ENCODE measurements around the gene PDZD8.
"Not testable (repeated sequence)": the region's sequence is repeated elsewhere in the genome, so short reads cannot be mapped to it uniquely, and the experiment has no call there.

Gene PDZD8

GRCh38 chr10:117322260-117322659, 53.0 kb downstream of the PDZD8 start:
- no peak overlapping the region for H3K4me3 ChIP-seq (ENCODE audit: low read length)
- H3K4me1 ChIP-seq (ENCODE audit: insufficient read depth, low read length): no peaks in the 10 kb centered on the region
- H3K9me3 ChIP-seq (ENCODE audit: low read length): peaks cover 3% of the 10 kb centered on the region
- H3K36me3 ChIP-seq (ENCODE audit: insufficient read depth, low read length): peaks cover 8% of the 10 kb centered on the region
- no peaks in the 10 kb centered on the region for H3K27me3 ChIP-seq (ENCODE audit: insufficient read depth, low read length)
- no peak overlapping the region for H2AFZ ChIP-seq (ENCODE audit: low read depth, low read length)

DNA sequence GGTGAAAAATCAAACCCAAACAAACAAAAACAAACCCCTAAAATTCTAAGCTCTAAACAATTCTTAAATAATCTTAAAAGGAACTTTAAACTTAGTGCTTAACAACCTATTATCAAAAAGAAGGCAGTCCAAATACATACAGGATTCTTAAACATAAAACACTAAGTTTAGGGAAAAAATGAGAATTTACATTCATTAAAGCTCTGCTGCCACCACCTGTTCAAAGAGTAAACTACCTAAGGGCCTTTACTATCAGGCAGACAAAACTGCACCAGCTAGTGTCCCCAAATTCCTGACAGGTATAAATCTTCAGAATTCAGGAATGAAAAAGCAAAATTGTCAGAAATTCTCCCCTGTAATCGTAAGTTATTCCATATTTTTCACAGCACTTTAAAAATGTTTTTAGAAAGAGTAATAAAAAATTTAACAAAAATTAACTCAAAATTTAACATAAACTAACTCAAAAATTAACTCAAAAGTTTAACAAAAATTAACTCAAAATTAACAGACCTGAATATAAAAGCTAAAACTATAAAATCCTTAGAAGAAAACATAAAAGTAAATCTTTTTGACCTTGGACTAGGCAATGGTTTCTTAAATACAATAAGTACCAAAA, 55.1 kb downstream of the PDZD8 start:
- H3K4me3 ChIP-seq (ENCODE audit: low read length): no peak overlapping the region
- no peaks in the 10 kb centered on the region for H3K4me1 ChIP-seq (ENCODE audit: insufficient read depth, low read length)
- H3K27me3 ChIP-seq (ENCODE audit: insufficient read depth, low read length): no peaks in the 10 kb centered on the region
- H2AFZ ChIP-seq (ENCODE audit: low read depth, low read length): no peak overlapping the region
- peaks cover 3% of the 10 kb centered on the region for H3K9me3 ChIP-seq (ENCODE audit: low read length)
- H3K36me3 ChIP-seq (ENCODE audit: insufficient read depth, low read length): peaks cover 5% of the 10 kb centered on the region

DNA sequence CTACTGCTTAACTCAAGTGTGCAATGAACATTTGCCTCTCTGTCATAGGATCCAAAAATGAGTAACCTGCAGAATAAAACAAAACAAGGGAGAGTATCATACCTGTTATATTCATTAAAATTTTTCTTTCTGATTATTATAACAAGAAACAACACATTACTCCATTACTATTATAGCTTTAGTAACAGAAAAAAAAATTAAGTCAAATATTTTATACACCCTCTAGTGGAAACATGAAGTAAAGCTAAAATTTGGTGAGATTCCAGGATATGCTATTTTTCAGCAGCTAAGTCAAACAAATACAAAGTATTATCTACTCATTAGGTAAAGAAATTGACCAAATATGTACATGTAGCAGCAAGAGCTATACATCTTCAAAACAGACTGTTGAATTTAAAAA, 56.3 kb downstream of the PDZD8 start:
- Histone ChIP-seq H3K4me3 (ENCODE audit: low read length) (no peak overlapping the region), H3K9me3 (ENCODE audit: low read length) (no peaks in the 10 kb centered on the region), H3K27me3 (ENCODE audit: insufficient read depth, low read length) (no peaks in the 10 kb centered on the region), H3K36me3 (ENCODE audit: insufficient read depth, low read length) (peaks cover 5% of the 10 kb centered on the region), H2AFZ (ENCODE audit: low read depth, low read length) (no peak overlapping the region), H3K4me1 (ENCODE audit: insufficient read depth, low read length) (no peaks in the 10 kb centered on the region)

- Histone ChIP-seq H3K9me3 (ENCODE audit: low read length) (no peaks in the 10 kb centered on the region), H3K4me1 (ENCODE audit: insufficient read depth, low read length) (no peaks in the 10 kb centered on the region), H2AFZ (ENCODE audit: low read depth, low read length) (no peak overlapping the region), H3K27me3 (ENCODE audit: insufficient read depth, low read length) (no peaks in the 10 kb centered on the region), H3K4me3 (ENCODE audit: low read length) (no peak overlapping the region), H3K36me3 (ENCODE audit: insufficient read depth, low read length) (peaks cover 5% of the 10 kb centered on the region)
These were observed 58.5 kb downstream of the PDZD8 start for GRCh38 chr10:117316701-117317100.

DNA sequence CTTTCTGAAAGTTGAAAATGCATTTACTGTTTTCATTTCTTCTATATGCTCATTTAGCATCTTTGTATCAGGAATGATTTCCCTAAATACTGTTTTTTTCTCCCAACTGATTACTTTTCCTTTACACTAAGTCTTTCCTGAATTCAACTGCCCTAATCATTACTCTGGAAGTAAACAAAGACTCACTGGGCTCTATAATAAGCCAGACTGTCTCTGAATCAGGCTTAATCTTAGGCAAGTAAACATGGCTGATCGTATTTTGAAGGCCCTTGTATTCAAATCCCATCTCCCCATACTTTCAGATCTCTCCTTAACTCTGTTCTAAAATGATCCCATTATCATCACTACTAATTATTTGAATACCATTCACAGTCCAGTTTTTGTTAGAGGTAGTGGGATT, 61.6 kb downstream of the PDZD8 start:
- H3K4me3 ChIP-seq (ENCODE audit: low read length): no peak overlapping the region
- H3K4me1 ChIP-seq (ENCODE audit: insufficient read depth, low read length): no peaks in the 10 kb centered on the region
- H3K36me3 ChIP-seq (ENCODE audit: insufficient read depth, low read length): peaks cover 8% of the 10 kb centered on the region
- no peaks in the 10 kb centered on the region for H3K27me3 ChIP-seq (ENCODE audit: insufficient read depth, low read length)
- no peak overlapping the region for H2AFZ ChIP-seq (ENCODE audit: low read depth, low read length)
- no peaks in the 10 kb centered on the region for H3K9me3 ChIP-seq (ENCODE audit: low read length)

GRCh38 chr10:117312430-117312829, 62.8 kb downstream of the PDZD8 start:
- H3K4me3 ChIP-seq (ENCODE audit: low read length): no peak overlapping the region
- no peaks in the 10 kb centered on the region for H3K27me3 ChIP-seq (ENCODE audit: insufficient read depth, low read length)
- peaks cover 3% of the 10 kb centered on the region for H3K36me3 ChIP-seq (ENCODE audit: insufficient read depth, low read length)
- no peaks in the 10 kb centered on the region for H3K4me1 ChIP-seq (ENCODE audit: insufficient read depth, low read length)
- no peaks in the 10 kb centered on the region for H3K9me3 ChIP-seq (ENCODE audit: low read length)
- H2AFZ ChIP-seq (ENCODE audit: low read depth, low read length): no peak overlapping the region

GRCh38 chr10:117311261-117311660, 64.0 kb downstream of the PDZD8 start:
- Histone ChIP-seq H3K4me1 (ENCODE audit: insufficient read depth, low read length) (no peaks in the 10 kb centered on the region), H3K9me3 (ENCODE audit: low read length) (no peaks in the 10 kb centered on the region), H3K27me3 (ENCODE audit: insufficient read depth, low read length) (no peaks in the 10 kb centered on the region), H3K36me3 (ENCODE audit: insufficient read depth, low read length) (peaks cover 3% of the 10 kb centered on the region), H3K4me3 (ENCODE audit: low read length) (no peak overlapping the region), H2AFZ (ENCODE audit: low read depth, low read length) (no peak overlapping the region)

DNA sequence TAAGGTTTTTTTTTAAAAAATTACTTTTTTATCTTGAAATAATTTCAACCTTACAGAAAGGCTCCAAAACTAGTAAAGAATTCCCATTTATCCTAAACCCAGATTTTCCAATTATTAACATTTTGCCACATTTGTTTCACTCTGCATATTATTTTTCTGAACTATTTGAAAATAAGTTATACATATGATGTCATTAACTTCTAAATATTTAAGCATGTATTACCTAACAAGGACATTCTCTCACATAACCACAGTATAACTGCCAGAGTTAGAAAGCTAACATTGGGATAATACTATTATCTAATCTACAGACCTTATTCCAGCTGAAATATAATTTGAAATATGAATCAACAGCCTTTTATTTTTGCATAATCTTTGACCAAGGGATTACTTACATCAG, 68.6 kb downstream of the PDZD8 start:
- H3K4me3 ChIP-seq (ENCODE audit: low read length): no peak overlapping the region
- no peaks in the 10 kb centered on the region for H3K27me3 ChIP-seq (ENCODE audit: insufficient read depth, low read length)
- no peaks in the 10 kb centered on the region for H3K4me1 ChIP-seq (ENCODE audit: insufficient read depth, low read length)
- H3K36me3 ChIP-seq (ENCODE audit: insufficient read depth, low read length): peaks cover 3% of the 10 kb centered on the region
- peaks cover 6% of the 10 kb centered on the region for H3K9me3 ChIP-seq (ENCODE audit: low read length)
- no peak overlapping the region for H2AFZ ChIP-seq (ENCODE audit: low read depth, low read length)

DNA sequence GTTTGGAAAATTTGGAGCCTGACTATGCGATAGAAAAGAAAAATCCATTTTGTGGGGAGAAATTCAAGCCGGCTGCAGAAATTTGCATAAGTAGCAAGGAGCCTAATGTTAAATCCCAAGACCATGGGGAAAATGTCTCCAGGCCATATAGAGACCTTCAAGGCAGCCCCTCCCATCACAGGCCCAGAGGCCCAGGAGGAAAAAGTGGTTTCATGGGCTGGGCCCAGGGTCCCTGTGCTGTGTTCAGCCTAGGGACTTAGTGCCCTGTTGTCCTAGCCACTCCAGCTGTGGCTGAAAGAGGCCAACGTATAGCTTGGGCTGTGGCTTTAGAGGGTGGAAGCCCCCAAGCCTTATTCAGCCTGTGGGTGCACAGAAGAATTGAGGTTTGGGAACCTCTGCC, 71.8 kb downstream of the PDZD8 start:
- H3K4me3 ChIP-seq (ENCODE audit: low read length); H3K9me3 ChIP-seq (ENCODE audit: low read length); H3K27me3 ChIP-seq (ENCODE audit: insufficient read depth, low read length); H3K36me3 ChIP-seq (ENCODE audit: insufficient read depth, low read length); H2AFZ ChIP-seq (ENCODE audit: low read depth, low read length); H3K4me1 ChIP-seq (ENCODE audit: insufficient read depth, low read length): not testable (repeated sequence)

GRCh38 chr10:117300671-117301070, 74.6 kb downstream of the PDZD8 start:
- Histone ChIP-seq H2AFZ (ENCODE audit: low read depth, low read length) (no peak overlapping the region), H3K4me1 (ENCODE audit: insufficient read depth, low read length) (no peaks in the 10 kb centered on the region), H3K27me3 (ENCODE audit: insufficient read depth, low read length) (no peaks in the 10 kb centered on the region), H3K4me3 (ENCODE audit: low read length) (no peak overlapping the region), H3K36me3 (ENCODE audit: insufficient read depth, low read length) (no peaks in the 10 kb centered on the region), H3K9me3 (ENCODE audit: low read length) (peaks cover 8% of the 10 kb centered on the region)

- Histone ChIP-seq H3K36me3 (ENCODE audit: insufficient read depth, low read length) (no peaks in the 10 kb centered on the region), H3K4me1 (ENCODE audit: insufficient read depth, low read length) (no peaks in the 10 kb centered on the region), H3K9me3 (ENCODE audit: low read length) (peaks cover 8% of the 10 kb centered on the region), H2AFZ (ENCODE audit: low read depth, low read length) (no peak overlapping the region), H3K4me3 (ENCODE audit: low read length) (no peak overlapping the region), H3K27me3 (ENCODE audit: insufficient read depth, low read length) (no peaks in the 10 kb centered on the region)
These were observed 75.8 kb downstream of the PDZD8 start for GRCh38 chr10:117299435-117299834.

DNA sequence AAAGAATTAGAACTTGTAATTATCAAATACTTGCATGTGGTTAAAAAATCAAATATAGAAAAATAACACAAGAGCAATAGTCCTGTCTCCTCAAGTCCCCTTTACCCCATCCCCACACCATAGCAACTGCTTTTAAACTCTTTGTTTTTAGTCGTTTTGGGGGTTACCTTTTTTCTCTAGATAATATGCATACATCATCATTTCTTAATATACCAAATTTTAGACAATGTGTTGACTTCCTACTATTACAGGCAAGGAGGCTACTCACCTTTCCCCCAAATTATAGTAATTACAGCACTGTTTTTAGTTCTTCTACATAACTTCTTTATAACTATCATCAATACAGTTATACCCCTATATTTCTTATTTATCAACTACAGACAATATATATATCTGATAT, 77.0 kb downstream of the PDZD8 start:
- no peaks in the 10 kb centered on the region for H3K27me3 ChIP-seq (ENCODE audit: insufficient read depth, low read length)
- no peaks in the 10 kb centered on the region for H3K36me3 ChIP-seq (ENCODE audit: insufficient read depth, low read length)
- H3K4me1 ChIP-seq (ENCODE audit: insufficient read depth, low read length): no peaks in the 10 kb centered on the region

GRCh38 chr10:117294735-117295134, 80.5 kb downstream of the PDZD8 start:
- Histone ChIP-seq H3K36me3 (ENCODE audit: insufficient read depth, low read length) (peaks cover 3% of the 10 kb centered on the region), H3K9me3 (ENCODE audit: low read length) (peaks cover 1% of the 10 kb centered on the region), H3K4me1 (ENCODE audit: insufficient read depth, low read length) (no peaks in the 10 kb centered on the region), H3K4me3 (ENCODE audit: low read length) (no peak overlapping the region), H3K27me3 (ENCODE audit: insufficient read depth, low read length) (no peaks in the 10 kb centered on the region), H2AFZ (ENCODE audit: low read depth, low read length) (no peak overlapping the region)

More for the DNA sequence above, 77.0 kb downstream of the PDZD8 start:
- Histone ChIP-seq H3K9me3 (ENCODE audit: low read length) (peaks cover 1% of the 10 kb centered on the region), H2AFZ (ENCODE audit: low read depth, low read length) (no peak overlapping the region), H3K4me3 (ENCODE audit: low read length) (no peak overlapping the region)

GRCh38 chr10:117294039-117294645, 81.1 kb downstream of the PDZD8 start:
- no peaks in the 10 kb centered on the region for H3K27me3 ChIP-seq (ENCODE audit: insufficient read depth, low read length)
- peaks cover 8% of the 10 kb centered on the region for H3K36me3 ChIP-seq (ENCODE audit: insufficient read depth, low read length)
- H2AFZ ChIP-seq (ENCODE audit: low read depth, low read length): no peak overlapping the region
- no peak overlapping the region for H3K4me3 ChIP-seq (ENCODE audit: low read length)
- peaks cover 1% of the 10 kb centered on the region for H3K9me3 ChIP-seq (ENCODE audit: low read length)
- no peaks in the 10 kb centered on the region for H3K4me1 ChIP-seq (ENCODE audit: insufficient read depth, low read length)

All from neuron (in vitro differentiated cells).